ENCODE measurements around the gene RIOK3.

DNA sequence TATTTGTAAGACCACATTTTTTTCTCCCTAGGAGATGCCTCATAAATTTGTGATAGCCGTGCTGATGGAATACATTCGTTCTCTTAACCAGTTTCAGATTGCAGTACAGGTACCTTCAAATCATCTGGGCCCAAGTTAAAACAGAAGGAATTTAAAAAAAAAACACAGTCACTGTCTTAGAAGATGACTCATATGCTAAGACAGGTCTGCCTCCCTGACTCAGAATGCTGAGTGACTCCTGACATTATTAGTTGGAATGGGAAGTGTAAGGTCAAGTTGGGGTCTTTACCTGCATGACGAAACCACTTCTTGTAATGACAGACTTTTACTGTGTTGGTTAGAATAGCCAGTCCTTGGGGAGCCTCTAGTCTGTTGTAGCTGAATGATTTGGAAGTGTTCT lies 76.5 kb downstream of the RIOK3 start:
- TF ChIP-seq, protein P1, sequence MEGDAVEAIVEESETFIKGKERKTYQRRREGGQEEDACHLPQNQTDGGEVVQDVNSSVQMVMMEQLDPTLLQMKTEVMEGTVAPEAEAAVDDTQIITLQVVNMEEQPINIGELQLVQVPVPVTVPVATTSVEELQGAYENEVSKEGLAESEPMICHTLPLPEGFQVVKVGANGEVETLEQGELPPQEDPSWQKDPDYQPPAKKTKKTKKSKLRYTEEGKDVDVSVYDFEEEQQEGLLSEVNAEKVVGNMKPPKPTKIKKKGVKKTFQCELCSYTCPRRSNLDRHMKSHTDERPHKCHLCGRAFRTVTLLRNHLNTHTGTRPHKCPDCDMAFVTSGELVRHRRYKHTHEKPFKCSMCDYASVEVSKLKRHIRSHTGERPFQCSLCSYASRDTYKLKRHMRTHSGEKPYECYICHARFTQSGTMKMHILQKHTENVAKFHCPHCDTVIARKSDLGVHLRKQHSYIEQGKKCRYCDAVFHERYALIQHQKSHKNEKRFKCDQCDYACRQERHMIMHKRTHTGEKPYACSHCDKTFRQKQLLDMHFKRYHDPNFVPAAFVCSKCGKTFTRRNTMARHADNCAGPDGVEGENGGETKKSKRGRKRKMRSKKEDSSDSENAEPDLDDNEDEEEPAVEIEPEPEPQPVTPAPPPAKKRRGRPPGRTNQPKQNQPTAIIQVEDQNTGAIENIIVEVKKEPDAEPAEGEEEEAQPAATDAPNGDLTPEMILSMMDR (IDR thresholded peaks at IDR 0.05; ENCODE audit: insufficient read depth, low read length, poor library complexity, severe bottlenecking), result no peak
- no peak for TF ChIP-seq EZH2phosphoT487 (conservative IDR thresholded peaks at IDR 0.05; ENCODE audit: low read length)

All from SU-DHL-6 (cell line).